GM18868 (cell line): ENCODE data around the gene DCUN1D2.

Experiments
- ATAC-seq: cut with Tn5 transposase; IDR thresholded peaks from one replicate; pipeline ENCODE4 v1.9.1; 2021; ENCODE audit warnings: mild to moderate bottlenecking, moderate library complexity; ENCODE audit not compliant: unreplicated experiment

Gene DCUN1D2

GRCh38 chr13:113427562-113428468 lies 62.7 kb downstream of the DCUN1D2 start:
- no peak for ATAC-seq

GRCh38 chr13:113426591-113426986 lies 63.9 kb downstream of the DCUN1D2 start:
- no peak for ATAC-seq

- ATAC-seq, result no peak
These were observed 64.4 kb downstream of the DCUN1D2 start for GRCh38 chr13:113425941-113426590.

GRCh38 chr13:113423520-113424163 lies 66.9 kb downstream of the DCUN1D2 start:
- no peak for ATAC-seq

GRCh38 chr13:113422807-113423519 lies 67.5 kb downstream of the DCUN1D2 start:
- ATAC-seq, result no peak

GRCh38 chr13:113421673-113422270 lies 68.7 kb downstream of the DCUN1D2 start:
- no peak for ATAC-seq

- no peak for ATAC-seq
These were observed 69.5 kb downstream of the DCUN1D2 start for GRCh38 chr13:113420833-113421600.

GRCh38 chr13:113420232-113420631 lies 70.3 kb downstream of the DCUN1D2 start:
- no peak for ATAC-seq

GRCh38 chr13:113419531-113420193 lies 70.8 kb downstream of the DCUN1D2 start:
- no peak for ATAC-seq

- ATAC-seq, result no peak
These were observed 71.8 kb downstream of the DCUN1D2 start for GRCh38 chr13:113418722-113419049.

- ATAC-seq, result no peak
These were observed 72.4 kb downstream of the DCUN1D2 start for GRCh38 chr13:113417836-113418721.

- no peak for ATAC-seq
These were observed 73.3 kb downstream of the DCUN1D2 start for GRCh38 chr13:113417008-113417751.

GRCh38 chr13:113415825-113416224 lies 74.7 kb downstream of the DCUN1D2 start:
- ATAC-seq, result no peak

- ATAC-seq, result no peak
These were observed 75.5 kb downstream of the DCUN1D2 start for GRCh38 chr13:113415032-113415431.

GRCh38 chr13:113414335-113414734 lies 76.2 kb downstream of the DCUN1D2 start:
- no peak for ATAC-seq

- no peak for ATAC-seq
These were observed 76.6 kb downstream of the DCUN1D2 start for GRCh38 chr13:113413898-113414282.

- ATAC-seq, result no peak
These were observed 77.2 kb downstream of the DCUN1D2 start for GRCh38 chr13:113413178-113413897.
